ENCODE results near the gene CHST15.

DNA sequence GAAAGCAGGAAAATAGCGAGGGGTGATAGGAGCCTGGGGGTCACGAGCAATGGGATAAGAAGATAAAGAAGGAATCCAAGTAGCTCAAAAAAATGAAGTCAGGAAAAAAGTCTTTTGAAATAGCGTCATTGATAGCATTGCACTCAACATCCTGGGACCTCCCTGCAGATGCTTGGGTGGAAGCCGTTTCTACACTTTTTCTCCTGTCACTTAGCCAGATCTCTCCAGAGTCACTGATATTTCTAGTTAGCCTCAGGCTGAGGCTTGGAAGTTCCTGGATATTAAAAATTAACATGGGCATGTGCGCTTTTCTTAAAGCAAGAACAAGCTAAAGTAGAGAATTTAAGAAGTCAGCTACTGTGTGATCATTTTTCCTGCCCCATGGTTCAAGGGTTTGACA is 39.5 kb upstream of the CHST15 start:
- TF ChIP-seq, protein P1, sequence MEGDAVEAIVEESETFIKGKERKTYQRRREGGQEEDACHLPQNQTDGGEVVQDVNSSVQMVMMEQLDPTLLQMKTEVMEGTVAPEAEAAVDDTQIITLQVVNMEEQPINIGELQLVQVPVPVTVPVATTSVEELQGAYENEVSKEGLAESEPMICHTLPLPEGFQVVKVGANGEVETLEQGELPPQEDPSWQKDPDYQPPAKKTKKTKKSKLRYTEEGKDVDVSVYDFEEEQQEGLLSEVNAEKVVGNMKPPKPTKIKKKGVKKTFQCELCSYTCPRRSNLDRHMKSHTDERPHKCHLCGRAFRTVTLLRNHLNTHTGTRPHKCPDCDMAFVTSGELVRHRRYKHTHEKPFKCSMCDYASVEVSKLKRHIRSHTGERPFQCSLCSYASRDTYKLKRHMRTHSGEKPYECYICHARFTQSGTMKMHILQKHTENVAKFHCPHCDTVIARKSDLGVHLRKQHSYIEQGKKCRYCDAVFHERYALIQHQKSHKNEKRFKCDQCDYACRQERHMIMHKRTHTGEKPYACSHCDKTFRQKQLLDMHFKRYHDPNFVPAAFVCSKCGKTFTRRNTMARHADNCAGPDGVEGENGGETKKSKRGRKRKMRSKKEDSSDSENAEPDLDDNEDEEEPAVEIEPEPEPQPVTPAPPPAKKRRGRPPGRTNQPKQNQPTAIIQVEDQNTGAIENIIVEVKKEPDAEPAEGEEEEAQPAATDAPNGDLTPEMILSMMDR (IDR thresholded peaks at IDR 0.05; ENCODE audit: poor library complexity, severe bottlenecking): no peak
- no peak for TF ChIP-seq POLR2AphosphoS5 (IDR thresholded peaks at IDR 0.05)
- TF ChIP-seq MXI1 (conservative IDR thresholded peaks at IDR 0.05; ENCODE audit: poor library complexity, severe bottlenecking): no peak
- TF ChIP-seq, protein P2, sequence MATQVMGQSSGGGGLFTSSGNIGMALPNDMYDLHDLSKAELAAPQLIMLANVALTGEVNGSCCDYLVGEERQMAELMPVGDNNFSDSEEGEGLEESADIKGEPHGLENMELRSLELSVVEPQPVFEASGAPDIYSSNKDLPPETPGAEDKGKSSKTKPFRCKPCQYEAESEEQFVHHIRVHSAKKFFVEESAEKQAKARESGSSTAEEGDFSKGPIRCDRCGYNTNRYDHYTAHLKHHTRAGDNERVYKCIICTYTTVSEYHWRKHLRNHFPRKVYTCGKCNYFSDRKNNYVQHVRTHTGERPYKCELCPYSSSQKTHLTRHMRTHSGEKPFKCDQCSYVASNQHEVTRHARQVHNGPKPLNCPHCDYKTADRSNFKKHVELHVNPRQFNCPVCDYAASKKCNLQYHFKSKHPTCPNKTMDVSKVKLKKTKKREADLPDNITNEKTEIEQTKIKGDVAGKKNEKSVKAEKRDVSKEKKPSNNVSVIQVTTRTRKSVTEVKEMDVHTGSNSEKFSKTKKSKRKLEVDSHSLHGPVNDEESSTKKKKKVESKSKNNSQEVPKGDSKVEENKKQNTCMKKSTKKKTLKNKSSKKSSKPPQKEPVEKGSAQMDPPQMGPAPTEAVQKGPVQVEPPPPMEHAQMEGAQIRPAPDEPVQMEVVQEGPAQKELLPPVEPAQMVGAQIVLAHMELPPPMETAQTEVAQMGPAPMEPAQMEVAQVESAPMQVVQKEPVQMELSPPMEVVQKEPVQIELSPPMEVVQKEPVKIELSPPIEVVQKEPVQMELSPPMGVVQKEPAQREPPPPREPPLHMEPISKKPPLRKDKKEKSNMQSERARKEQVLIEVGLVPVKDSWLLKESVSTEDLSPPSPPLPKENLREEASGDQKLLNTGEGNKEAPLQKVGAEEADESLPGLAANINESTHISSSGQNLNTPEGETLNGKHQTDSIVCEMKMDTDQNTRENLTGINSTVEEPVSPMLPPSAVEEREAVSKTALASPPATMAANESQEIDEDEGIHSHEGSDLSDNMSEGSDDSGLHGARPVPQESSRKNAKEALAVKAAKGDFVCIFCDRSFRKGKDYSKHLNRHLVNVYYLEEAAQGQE (IDR thresholded peaks at IDR 0.05; ENCODE audit: borderline replicate concordance): no peak
- no peak for TF ChIP-seq EZH2 (IDR thresholded peaks at IDR 0.05; ENCODE audit: borderline replicate concordance, insufficient read depth, low read length, poor library complexity, severe bottlenecking)
- no peak for TF ChIP-seq TAF1 (IDR thresholded peaks at IDR 0.05; ENCODE audit: low read depth)
- TF ChIP-seq SMC3 (conservative IDR thresholded peaks at IDR 0.05; ENCODE audit: poor library complexity): no peak
